Right lung (tissue), 5 donors: ENCODE data around the gene ADGRB3. TPM values are rescaled to one million over a fixed set of nuclear protein-coding genes. Genes with fewer than 3 reads are reported as not detected.
"Not testable (repeated sequence)": the region's sequence is repeated elsewhere in the genome, so short reads cannot be mapped to it uniquely, and the experiment has no call there.

Source experiments
- DNase-seq, 2 donors: peaks; one replicate each; pipeline ENCODE4 v3.0.0-alpha.2; 2013
- polyA plus RNA-seq, 5 donors: library from polyadenylated mRNA; unstranded; fragments of 120-200 nt; gene quantifications; one replicate each; pipeline versions ENCODE4 v1.2.1 to v1.2.3, GENCODE V29; 2013; ENCODE audit warnings: inconsistent platforms in 1 of 5, low replicate concordance in 1 of 5; ENCODE audit not compliant: insufficient read length in 5 of 5, insufficient read depth in 1 of 5

ADGRB3 gene
- polyA plus RNA-seq, 5 donors, result 8.6 to 21.3 (median 15.0) TPM

- no peak for DNase-seq
Observed at GRCh38 chr6:69424581-69424980, 789.5 kb downstream of the ADGRB3 start.

DNA sequence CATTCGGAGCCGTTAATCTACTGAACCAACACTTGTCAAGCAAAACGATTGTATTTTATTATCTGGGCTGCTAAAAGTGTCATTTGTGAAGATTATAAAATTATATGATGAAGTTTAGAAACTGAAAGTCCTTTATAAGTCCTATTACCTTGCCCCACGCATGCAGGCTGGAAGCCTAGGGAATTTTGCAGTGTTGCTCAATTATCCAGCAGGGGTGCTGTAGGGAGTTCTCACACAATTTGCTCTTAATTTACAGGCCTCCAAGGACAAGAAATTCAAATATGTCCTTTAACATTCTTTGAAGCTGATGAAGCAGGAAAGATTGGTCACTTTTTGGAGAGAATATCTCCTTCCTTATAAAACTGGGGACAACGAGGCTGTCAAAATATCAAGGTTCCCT, 792.8 kb downstream of the ADGRB3 start:
- DNase-seq, result no peak

DNA sequence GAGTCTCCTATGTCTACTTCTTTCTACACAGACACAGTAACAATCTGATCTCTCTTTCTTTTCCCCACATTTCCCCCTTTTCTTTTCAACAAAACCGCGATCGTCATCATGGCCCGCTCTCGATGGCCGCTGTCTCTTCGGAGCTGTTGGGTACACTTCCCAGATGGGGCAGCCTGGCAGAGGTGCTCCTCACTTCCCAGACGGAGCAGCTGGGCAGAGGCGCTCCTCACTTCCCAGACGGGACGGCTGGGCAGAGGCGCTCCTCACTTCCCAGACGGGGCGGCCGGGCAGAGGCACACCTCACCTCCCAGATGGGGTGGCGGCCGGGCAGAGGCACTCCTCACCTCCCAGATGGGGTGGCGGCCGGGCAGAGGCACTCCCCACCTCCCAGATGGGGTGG, 797.1 kb downstream of the ADGRB3 start:
- not testable (repeated sequence) for DNase-seq

DNA sequence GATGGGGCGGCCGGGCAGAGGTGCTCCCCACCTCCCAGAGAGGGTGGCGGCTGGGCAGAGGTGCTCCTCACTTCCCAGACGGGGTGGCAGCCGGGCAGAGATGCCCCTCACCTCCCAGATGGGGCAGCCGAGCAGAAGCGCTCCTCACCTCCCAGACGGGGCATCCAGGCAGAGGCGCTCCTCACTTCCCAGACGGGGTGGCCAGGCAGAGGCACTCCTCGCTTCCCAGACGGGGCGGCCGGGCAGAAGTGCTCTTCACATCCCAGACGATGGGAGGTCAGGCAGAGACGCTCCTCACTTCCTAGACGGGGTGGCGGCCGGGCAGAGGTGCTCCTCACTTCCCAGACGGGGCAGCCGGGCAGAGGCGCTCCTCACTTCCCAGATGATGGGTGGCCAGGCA, 798.0 kb downstream of the ADGRB3 start:
- not testable (repeated sequence) for DNase-seq

DNA sequence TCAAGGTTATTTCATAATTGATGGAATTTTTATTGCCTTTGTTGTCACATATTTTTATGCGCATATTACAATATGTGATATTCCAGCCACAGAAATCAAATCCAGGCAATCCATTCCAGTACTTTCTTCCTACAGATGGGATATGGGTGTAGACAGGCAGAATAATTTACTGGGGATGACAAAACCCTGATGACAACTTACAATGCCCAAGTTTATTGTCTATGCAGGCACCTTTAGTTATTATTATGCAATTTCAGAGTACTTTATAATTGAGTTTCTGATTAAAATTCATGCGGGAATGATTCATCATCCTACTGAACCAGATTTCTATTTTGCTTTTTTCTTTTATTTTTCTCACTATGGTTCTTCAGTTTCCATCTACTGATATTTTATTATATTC, 803.0 kb downstream of the ADGRB3 start:
- no peak for DNase-seq
